ENCODE measurements around the gene IKZF1.
A peak's percentile ranks its signal among the peaks of the same experiment; 100 is the strongest.

The IKZF1 gene

DNA sequence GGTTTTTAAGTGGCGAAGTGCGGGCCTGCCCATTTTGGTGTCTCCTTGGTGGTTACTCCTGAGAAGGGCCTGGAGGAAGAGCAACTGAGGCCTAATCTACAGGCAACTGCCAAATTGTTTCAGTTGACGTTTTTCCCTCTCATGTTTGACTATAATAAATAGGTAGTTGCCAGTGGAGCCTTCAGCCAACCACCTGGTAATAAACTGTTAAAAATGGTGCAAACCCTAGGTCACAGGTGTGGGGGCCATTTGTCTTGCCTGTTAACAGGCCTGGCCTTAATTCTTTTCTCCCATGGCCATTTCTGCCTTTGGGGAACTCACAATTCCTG is 3.7 kb downstream of the IKZF1 start:
- Histone ChIP-seq H3K79me2 (ENCODE audit: control insufficient read depth, low read length) (peaks cover 86% of the 10 kb centered on the region), H3K4me1 (ENCODE audit: control insufficient read depth, low read length) (peaks cover 49% of the 10 kb centered on the region), H3K4me3 (ENCODE audit: low read length) (peak overlapping the region; percentile 91), H3K4me2 (ENCODE audit: low read length) (peak overlapping the region; percentile 80), H3F3A (ENCODE audit: control insufficient read depth, insufficient read depth) (peaks cover 53% of the 10 kb centered on the region), H3K36me3 (ENCODE audit: control insufficient read depth, low read length) (peaks cover 71% of the 10 kb centered on the region), H4K20me1 (ENCODE audit: control insufficient read depth, insufficient read depth, low read depth, low read length) (peaks cover 12% of the 10 kb centered on the region), H3K9me3 (ENCODE audit: control insufficient read depth, insufficient read depth, low read length) (no peaks in the 10 kb centered on the region), H3K27ac (ENCODE audit: low read depth, low read length) (peak overlapping the region; percentile 82), H3K27me3 (ENCODE audit: control insufficient read depth, low read length) (peaks cover 3% of the 10 kb centered on the region; the same call in 1 of the 2 replicates), H3K9me2 (replicated peaks; ENCODE audit: control insufficient read depth, low read length) (no peaks in the 10 kb centered on the region)
- TF ChIP-seq, protein P1, sequence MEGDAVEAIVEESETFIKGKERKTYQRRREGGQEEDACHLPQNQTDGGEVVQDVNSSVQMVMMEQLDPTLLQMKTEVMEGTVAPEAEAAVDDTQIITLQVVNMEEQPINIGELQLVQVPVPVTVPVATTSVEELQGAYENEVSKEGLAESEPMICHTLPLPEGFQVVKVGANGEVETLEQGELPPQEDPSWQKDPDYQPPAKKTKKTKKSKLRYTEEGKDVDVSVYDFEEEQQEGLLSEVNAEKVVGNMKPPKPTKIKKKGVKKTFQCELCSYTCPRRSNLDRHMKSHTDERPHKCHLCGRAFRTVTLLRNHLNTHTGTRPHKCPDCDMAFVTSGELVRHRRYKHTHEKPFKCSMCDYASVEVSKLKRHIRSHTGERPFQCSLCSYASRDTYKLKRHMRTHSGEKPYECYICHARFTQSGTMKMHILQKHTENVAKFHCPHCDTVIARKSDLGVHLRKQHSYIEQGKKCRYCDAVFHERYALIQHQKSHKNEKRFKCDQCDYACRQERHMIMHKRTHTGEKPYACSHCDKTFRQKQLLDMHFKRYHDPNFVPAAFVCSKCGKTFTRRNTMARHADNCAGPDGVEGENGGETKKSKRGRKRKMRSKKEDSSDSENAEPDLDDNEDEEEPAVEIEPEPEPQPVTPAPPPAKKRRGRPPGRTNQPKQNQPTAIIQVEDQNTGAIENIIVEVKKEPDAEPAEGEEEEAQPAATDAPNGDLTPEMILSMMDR (IDR thresholded peaks at IDR 0.05; ENCODE audit: low read depth, low read length, poor library complexity, severe bottlenecking): no peak
- no peak for TF ChIP-seq EZH2phosphoT487 (IDR thresholded peaks at IDR 0.05; ENCODE audit: borderline replicate concordance, low read length)

DNA sequence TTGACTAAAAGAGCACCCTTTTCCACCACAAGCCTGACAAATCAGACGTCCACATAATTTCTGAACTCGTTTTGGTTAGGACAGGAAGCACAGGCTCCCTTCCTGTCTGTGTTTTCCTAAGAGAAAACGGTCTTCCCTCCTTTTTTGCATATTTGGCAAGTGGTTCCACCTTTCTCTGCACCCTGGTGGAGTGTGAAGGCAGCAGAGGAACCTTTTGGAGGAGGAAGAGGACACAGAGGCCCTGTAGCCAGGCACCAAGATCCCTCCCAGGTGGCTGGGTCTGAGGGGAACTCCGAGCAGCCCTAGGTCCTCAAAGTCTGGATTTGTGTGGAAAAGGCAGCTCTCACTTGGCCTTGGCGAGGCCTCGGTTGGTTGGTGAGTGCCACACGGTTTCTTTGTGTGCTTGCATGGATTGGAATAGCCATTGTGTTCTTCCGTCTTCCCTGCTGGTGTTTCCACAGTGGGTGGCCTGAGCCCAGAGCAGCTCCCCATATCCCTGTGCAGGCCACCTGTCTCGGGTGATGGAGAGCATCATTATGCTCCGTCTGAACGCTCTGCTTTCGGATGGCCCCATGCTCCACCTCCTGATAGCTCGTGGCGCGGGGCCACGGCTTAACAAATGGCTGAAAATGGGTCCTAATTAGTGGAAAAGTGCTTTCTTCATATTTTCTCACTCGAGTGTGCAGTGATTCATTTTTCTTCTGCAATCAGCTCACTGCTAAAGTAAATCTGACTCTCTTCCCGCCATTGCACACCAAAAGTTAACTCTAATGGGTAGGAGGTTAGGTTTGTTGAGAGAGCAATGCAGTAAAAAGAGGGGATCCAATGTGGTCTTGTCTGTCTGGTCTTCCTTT is 4.2 kb downstream of the IKZF1 start:
- Histone ChIP-seq H3K4me3 (ENCODE audit: low read length) (peak overlapping the region; percentile 91), H3F3A (ENCODE audit: control insufficient read depth, insufficient read depth) (peaks cover 53% of the 10 kb centered on the region), H3K27me3 (ENCODE audit: control insufficient read depth, low read length) (no peaks in the 10 kb centered on the region), H3K9me2 (replicated peaks; ENCODE audit: control insufficient read depth, low read length) (no peaks in the 10 kb centered on the region), H3K36me3 (ENCODE audit: control insufficient read depth, low read length) (peaks cover 77% of the 10 kb centered on the region), H3K9me3 (ENCODE audit: control insufficient read depth, insufficient read depth, low read length) (no peaks in the 10 kb centered on the region), H3K79me2 (ENCODE audit: control insufficient read depth, low read length) (peaks cover 92% of the 10 kb centered on the region), H3K4me2 (ENCODE audit: low read length) (peak overlapping the region; percentile 80), H4K20me1 (ENCODE audit: control insufficient read depth, insufficient read depth, low read depth, low read length) (peaks cover 18% of the 10 kb centered on the region), H3K4me1 (ENCODE audit: control insufficient read depth, low read length) (peaks cover 51% of the 10 kb centered on the region), H3K27ac (ENCODE audit: low read depth, low read length) (peak overlapping the region; percentile 82)
- TF ChIP-seq EZH2phosphoT487 (IDR thresholded peaks at IDR 0.05; ENCODE audit: borderline replicate concordance, low read length): no peak
- TF ChIP-seq, protein P1 (IDR thresholded peaks at IDR 0.05; ENCODE audit: low read depth, low read length, poor library complexity, severe bottlenecking): no peak

DNA sequence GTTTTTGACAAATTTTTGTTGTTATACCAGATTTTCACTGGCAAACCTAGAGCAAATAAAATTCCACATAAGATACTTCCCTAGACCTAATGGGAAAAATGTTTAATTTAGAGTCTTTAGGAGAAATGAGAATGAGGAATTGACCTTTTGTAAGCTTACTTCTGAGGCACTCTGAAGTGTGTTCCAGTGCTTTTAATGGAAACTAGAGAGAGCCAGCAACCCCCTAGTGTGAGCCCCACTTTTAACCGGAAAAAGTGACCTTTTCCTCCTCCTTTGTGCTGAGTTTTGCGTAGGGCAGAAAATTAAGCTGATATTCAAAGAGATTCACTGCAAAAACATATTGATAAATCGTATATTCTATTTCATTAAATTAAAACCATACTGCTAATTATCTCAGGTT is 5.2 kb downstream of the IKZF1 start:
- H3K27ac ChIP-seq (ENCODE audit: low read depth, low read length): peak overlapping the region; percentile 82
- peaks cover 53% of the 10 kb centered on the region for H3F3A ChIP-seq (ENCODE audit: control insufficient read depth, insufficient read depth)
- H3K27me3 ChIP-seq (ENCODE audit: control insufficient read depth, low read length): no peaks in the 10 kb centered on the region
- peaks cover 85% of the 10 kb centered on the region for H3K36me3 ChIP-seq (ENCODE audit: control insufficient read depth, low read length)
- H3K4me2 ChIP-seq (ENCODE audit: low read length): peak overlapping the region; percentile 80
- TF ChIP-seq EZH2phosphoT487 (IDR thresholded peaks at IDR 0.05; ENCODE audit: borderline replicate concordance, low read length): no peak
- peak overlapping the region; percentile 91 for H3K4me3 ChIP-seq (ENCODE audit: low read length)
- peaks cover 24% of the 10 kb centered on the region for H4K20me1 ChIP-seq (ENCODE audit: control insufficient read depth, insufficient read depth, low read depth, low read length)
- no peaks in the 10 kb centered on the region for H3K9me3 ChIP-seq (ENCODE audit: control insufficient read depth, insufficient read depth, low read length)
- no peaks in the 10 kb centered on the region for H3K9me2 ChIP-seq (replicated peaks; ENCODE audit: control insufficient read depth, low read length)
- H3K4me1 ChIP-seq (ENCODE audit: control insufficient read depth, low read length): peaks cover 61% of the 10 kb centered on the region
- peaks cover 100% of the 10 kb centered on the region for H3K79me2 ChIP-seq (ENCODE audit: control insufficient read depth, low read length)

DNA sequence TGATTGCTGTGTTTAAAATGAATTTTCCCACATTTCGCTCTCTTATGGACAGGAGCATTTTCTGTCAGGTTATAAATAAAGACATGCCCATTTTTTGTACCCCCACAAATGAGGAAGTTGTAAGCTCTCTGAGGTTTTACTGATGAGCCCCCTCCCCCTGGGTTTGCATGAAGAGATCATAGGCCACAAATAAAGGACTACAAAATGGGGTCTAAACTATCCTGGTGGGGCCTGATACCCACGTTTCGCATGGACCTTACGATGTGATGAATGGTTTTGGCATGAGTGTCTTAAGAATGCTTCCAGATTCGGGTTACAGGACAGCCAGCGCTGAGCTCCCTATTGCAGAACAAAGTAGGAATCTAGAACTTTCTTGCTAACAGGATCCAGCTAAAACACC is 5.8 kb downstream of the IKZF1 start:
- peak overlapping the region; percentile 91 for H3K4me3 ChIP-seq (ENCODE audit: low read length)
- no peaks in the 10 kb centered on the region for H3K9me2 ChIP-seq (replicated peaks; ENCODE audit: control insufficient read depth, low read length)
- H3F3A ChIP-seq (ENCODE audit: control insufficient read depth, insufficient read depth): peaks cover 55% of the 10 kb centered on the region
- peak overlapping the region; percentile 82 for H3K27ac ChIP-seq (ENCODE audit: low read depth, low read length)
- no peaks in the 10 kb centered on the region for H3K9me3 ChIP-seq (ENCODE audit: control insufficient read depth, insufficient read depth, low read length)
- H3K27me3 ChIP-seq (ENCODE audit: control insufficient read depth, low read length): no peaks in the 10 kb centered on the region
- H4K20me1 ChIP-seq (ENCODE audit: control insufficient read depth, insufficient read depth, low read depth, low read length): peaks cover 30% of the 10 kb centered on the region
- H3K4me1 ChIP-seq (ENCODE audit: control insufficient read depth, low read length): peaks cover 67% of the 10 kb centered on the region
- peaks cover 90% of the 10 kb centered on the region for H3K36me3 ChIP-seq (ENCODE audit: control insufficient read depth, low read length)
- H3K4me2 ChIP-seq (ENCODE audit: low read length): peak overlapping the region; percentile 80
- TF ChIP-seq, protein P1 (IDR thresholded peaks at IDR 0.05; ENCODE audit: low read depth, low read length, poor library complexity, severe bottlenecking): no peak
- peaks cover 100% of the 10 kb centered on the region for H3K79me2 ChIP-seq (ENCODE audit: control insufficient read depth, low read length)
